ENCODE results near the gene CCDC184.

Gene CCDC184

DNA sequence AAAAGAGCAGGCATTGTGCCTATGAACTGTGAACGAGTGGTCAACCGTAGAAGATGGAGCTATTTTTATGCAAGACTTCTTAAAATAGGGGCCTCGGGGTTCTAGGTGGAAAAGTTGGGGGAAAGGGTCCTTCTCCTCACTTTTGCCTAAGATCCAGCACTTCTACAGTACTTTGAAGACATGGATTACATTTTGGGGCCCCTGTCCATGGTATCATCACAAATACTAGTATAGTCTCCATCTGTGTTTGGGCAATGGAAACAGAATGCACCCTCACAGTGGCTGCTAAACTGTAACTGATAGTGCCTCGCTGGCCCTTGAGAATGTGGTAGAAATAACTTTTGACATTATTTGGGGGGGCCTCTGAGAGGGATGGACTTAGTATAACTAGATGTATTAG lies 5.5 kb upstream of the CCDC184 start:
- FAIRE-seq, result no peak

GRCh38 chr12:48179466-48179865 lies 4.0 kb upstream of the CCDC184 start:
- FAIRE-seq (no peak), DNase-seq (ENCODE audit: insufficient read length, low spot score) (no peak)

More for the DNA sequence above, 5.5 kb upstream of the CCDC184 start:
- DNase-seq (ENCODE audit: insufficient read length, low spot score), result no peak

DNA sequence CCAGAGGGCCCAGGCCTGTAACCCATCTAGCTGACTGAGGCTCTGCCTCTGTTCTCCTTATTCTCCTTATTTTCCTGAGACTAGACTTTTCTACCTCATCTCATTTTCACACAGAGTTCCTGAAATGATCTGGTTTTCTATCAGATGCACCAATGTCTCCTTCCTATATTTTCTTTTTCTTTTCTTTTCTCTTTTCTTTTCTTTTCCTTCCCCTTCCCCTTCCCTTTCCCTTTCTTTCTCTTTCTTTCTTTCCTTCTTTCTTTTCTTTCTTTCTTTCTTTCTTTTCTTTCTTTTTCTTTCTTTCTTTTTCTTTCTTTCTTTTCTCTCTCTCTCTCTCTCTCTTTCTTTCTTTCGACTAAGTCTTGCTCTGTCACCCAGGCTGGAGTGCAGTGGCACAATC lies 3.0 kb upstream of the CCDC184 start:
- FAIRE-seq (no peak), DNase-seq (ENCODE audit: insufficient read length, low spot score) (no peak)

DNA sequence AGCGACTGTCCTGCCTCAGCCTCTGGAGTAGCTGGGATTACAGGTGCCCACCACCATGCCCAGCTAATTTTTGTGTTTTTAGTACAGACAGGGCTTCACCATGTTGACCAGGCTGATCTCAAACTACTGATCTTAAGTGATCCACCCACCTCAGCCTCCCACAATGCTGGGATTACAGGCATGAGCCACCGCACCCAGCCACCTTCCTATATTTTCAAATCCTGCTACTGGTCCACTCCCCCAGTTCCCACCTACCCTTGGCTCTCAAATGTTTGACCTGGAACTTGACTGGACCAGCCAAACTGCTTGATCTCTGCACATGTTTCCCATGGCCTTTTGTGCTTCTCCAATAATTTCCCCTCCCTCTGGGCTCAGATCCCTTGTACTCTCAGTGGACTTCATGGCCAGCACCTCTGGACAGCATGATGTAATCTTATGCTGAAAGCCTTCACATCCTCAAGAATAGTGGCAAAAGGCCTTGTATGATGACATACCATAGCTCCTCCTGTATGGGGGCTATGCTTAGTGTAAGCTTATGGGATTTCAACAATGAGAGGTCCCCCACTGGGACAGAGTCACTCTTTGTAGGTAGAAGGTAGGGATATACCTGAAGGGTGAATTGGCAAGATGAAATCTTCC lies 2.5 kb upstream of the CCDC184 start:
- FAIRE-seq, result no peak

GRCh38 chr12:48182631-48183030 lies 813 bp upstream of the CCDC184 start:
- FAIRE-seq (no peak), DNase-seq (ENCODE audit: insufficient read length, low spot score) (no peak)

More for the DNA sequence above, 2.5 kb upstream of the CCDC184 start:
- no peak for DNase-seq (ENCODE audit: insufficient read length, low spot score)

- FAIRE-seq, result no peak
- no peak for DNase-seq (ENCODE audit: insufficient read length, low spot score)
These were observed 568 bp downstream of the CCDC184 start for GRCh38 chr12:48183876-48184548.

GRCh38 chr12:48184549-48184922 lies 1.1 kb downstream of the CCDC184 start:
- no peak for FAIRE-seq
- DNase-seq (ENCODE audit: insufficient read length, low spot score), result no peak

- FAIRE-seq, result no peak
These were observed 1.9 kb downstream of the CCDC184 start for GRCh38 chr12:48185181-48185919.

DNA sequence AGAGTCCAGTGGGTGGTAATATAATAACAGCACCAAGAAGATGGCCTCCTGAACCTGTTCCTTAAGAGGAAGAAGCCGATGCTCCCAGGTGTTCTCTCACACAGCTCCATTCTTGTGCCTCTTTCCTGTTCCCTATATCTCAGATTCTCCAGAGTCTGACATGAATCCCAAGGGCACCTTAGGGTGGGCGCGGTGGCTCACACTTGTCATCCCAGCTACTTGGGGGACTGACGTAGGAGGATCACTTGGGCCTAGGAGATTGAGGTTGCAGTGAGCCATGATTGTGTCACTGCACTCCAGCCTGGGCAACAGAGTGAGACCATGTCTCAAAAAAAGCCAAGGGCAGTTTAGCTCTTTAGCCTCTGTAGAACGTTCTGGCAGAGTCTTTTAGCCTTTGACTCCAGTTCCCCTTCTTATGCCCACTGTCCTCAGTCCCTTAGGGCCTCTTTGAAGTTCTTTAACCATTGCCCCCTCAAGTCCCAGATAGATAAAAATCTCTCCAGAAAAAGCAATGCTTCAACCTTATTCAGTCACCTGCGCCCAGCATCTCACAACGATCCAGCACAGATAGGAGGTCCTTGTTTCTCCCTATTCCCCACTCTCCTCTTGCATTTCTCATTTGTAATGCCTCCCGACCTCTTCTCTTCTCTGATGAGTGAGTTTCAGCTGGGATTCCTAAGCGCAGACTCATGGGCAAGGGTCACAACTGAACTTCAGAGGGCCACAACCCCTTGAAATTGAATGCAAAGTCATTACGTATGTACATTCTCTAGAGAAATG lies 4.7 kb downstream of the CCDC184 start:
- no peak for FAIRE-seq
- no peak for DNase-seq (ENCODE audit: insufficient read length, low spot score)

More at GRCh38 chr12:48185181-48185919, 1.9 kb downstream of the CCDC184 start:
- no peak for DNase-seq (ENCODE audit: insufficient read length, low spot score)

- FAIRE-seq (peak; percentile 93), DNase-seq (ENCODE audit: insufficient read length, low spot score) (no peak)
These were observed 6.1 kb downstream of the CCDC184 start for GRCh38 chr12:48189331-48190125.

DNA sequence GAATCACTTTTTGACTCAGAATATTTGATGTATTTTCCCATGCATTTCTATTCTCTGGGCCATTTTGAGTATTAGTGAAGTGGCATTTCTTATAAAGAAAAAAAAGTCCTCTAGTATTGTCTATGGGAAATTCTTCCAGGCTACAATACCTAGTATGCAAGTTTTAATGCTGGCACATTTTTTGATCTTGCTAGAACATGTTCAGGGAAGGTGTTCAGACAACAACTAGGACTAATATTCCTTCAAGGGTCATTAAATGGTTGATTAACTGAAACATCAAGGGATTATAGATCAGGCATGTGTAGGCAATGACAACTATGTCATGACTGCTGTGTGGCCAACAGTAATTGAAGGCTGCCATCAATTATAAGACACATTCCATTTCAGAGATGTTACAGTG lies 7.7 kb downstream of the CCDC184 start:
- no peak for FAIRE-seq
- DNase-seq (ENCODE audit: insufficient read length, low spot score), result no peak

DNA sequence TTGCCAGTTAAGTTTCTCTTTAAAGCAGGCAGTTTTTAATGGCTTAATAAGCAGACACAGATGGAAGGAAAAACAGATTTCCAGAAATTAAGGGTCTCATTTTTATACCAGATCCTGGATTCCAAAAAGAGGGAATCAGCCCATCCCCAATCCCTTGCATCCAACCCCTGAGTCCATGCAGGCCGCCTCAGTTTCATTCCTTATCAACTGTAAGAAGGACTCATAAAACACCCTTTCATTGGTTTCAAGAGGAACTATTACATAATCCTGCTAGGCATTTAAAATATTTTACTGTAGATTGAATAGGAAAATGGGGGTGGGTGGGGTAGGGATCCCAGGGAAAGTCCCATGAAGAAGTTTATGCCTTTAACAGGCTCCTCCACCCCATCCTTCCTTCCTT lies 9.4 kb downstream of the CCDC184 start:
- no peak for DNase-seq (ENCODE audit: insufficient read length, low spot score)
- no peak for FAIRE-seq

GRCh38 chr12:48193623-48194022 lies 10.2 kb downstream of the CCDC184 start:
- no peak for FAIRE-seq
- no peak for DNase-seq (ENCODE audit: insufficient read length, low spot score)

DNA sequence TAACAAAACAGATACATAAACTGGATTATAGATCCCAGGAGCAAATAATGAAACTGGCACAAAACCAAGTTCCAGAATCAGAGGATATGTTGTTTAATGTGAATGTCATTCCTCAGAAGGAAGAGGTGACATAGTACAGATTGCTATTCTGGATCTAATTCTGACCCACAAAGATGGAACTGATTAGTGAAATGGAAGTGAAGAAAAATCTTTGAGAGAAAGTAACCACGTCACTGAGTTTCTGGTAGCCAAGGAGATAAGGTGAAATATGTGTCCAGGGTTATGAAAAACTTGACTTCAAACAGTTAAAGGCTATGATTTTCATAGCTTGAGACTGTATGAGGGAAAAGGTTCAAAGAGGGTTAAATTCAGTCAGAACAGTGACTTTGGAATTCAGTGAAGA lies 11.4 kb downstream of the CCDC184 start:
- FAIRE-seq (no peak), DNase-seq (ENCODE audit: insufficient read length, low spot score) (no peak)

DNA sequence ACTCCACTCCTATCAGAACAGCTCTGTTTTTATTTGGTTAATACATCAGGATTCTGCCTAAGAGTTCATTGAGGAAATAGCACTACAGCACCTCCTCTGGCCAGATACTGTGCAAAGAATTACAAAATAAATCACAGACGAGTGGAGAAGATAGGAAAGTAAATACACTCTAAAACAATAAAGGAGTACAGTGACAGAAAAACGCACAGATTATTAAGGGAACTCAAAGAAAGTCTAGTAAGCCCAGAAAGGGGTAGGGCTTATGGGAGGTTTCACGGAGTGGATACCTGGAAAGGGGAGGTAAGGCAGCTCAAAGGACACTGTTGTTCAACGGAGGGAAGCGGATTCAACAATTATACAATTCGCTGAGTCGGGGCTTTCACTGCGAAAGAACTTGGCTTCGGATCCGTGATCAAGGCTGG lies 14.1 kb downstream of the CCDC184 start:
- no peak for DNase-seq (ENCODE audit: insufficient read length, low spot score)
- no peak for FAIRE-seq

DNA sequence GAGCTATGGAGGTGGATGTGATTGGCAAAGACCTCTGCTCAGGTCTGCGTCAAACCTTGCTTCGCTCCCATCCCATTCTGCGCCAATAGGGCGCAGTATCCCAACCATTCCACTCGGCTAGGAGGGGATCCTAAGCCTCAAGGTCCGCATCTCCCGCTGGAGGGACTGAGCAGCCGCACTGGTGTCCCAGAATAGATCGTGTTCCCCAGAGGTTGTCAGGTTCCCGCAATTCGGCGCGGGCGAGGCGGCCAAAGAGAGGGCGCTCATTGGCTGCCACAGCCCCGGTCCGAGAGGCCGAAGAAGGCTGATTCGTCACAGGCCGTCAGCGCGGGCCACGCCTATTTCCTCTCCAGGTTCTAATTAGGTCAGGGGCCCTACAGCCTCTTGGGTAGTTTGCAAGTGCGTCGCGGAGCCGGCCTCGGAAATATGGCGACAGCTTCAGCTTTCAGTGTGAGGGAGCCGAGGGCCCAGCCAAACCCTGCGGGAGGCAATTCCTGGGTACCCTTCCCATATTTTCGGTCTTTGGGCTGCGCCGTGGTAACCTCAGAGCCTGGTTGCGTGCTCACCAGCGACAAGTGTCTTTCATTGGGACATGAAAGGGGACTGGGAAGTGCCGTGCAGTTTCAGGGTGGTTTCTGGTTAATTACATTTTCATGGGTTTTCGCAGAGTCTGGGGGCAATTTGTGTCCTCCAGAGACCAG lies 14.7 kb downstream of the CCDC184 start:
- FAIRE-seq, result peak; percentile 97
- peak; percentile 83 for DNase-seq (ENCODE audit: insufficient read length, low spot score)

GRCh38 chr12:48198672-48198971 lies 15.2 kb downstream of the CCDC184 start:
- no peak for DNase-seq (ENCODE audit: insufficient read length, low spot score)
- FAIRE-seq, result no peak

DNA sequence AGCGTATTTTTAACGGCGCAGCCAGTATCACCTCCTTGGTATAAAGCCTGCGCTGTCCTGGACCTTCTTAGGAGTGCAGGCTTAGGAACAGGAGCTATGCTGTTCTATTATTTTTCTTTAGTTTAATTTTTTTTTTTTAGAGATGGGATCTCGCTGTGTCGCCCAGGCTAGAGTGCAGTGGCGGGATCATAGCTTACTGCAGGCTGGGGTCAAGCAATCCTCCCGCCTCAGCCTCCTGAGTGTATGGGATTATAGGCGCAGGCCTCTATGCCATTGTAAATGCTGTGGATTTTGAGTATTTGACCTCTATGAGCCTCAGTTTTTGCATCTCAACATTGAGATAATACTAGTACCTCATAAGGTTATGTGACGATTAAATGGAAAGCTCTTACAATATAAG lies 15.5 kb downstream of the CCDC184 start:
- DNase-seq (ENCODE audit: insufficient read length, low spot score), result no peak
- FAIRE-seq, result no peak

DNA sequence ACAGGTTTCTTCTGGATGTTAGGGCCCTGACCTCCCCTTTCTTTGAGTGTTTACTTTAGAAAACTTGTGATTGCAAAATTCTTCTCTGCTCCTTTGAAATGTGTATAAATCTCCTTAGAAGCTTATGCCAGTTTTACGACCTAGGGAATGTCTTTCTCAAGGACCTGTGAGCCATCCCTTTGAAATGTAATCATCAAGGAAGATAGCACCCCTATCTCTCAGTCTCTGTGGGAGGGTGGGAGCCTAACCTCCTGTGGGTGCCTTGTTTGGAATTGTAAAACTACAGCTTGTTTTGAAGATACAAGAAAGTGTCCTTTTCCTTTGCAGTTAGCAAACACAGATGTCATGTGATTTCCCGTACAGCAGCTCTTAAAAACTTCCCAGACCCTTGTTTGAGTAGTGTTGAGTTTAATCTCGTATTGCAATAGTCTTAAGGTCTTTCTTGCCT lies 16.4 kb downstream of the CCDC184 start:
- DNase-seq (ENCODE audit: insufficient read length, low spot score) (no peak), FAIRE-seq (no peak)

- FAIRE-seq, result no peak
- DNase-seq (ENCODE audit: insufficient read length, low spot score), result no peak
These were observed 17.6 kb downstream of the CCDC184 start for GRCh38 chr12:48201091-48201490.
